Spleen (tissue), 11 donors: ENCODE data around the gene GYS1. TPM values are rescaled to one million over a fixed set of nuclear protein-coding genes. Genes with fewer than 3 reads are reported as not detected.

Source experiments
- DNase-seq: peaks from one replicate; pipeline ENCODE4 v3.0.0-alpha.2; 2020
- H3K27ac ChIP-seq, 8 donors: fragments of 200-600 bp; sonication (generic) in 7 of 8; 1 replicate in 4 of 8; 2 replicates in 4 of 8; pipeline versions ENCODE4 v1.5.0 to v1.8.0; 2016 to 2021; ENCODE audit warnings: inconsistent platforms in 4 of 8, mild to moderate bottlenecking in 4 of 8, moderate library complexity in 1 of 8
- H3K27me3 ChIP-seq, 7 donors: fragments of 200-600 bp; sonication (generic) in 6 of 7; replicated peaks in 1 of 7; 1 replicate in 4 of 7; 2 replicates in 3 of 7; pipeline versions ENCODE4 v1.5.0 to v1.8.0; 2016 to 2021; ENCODE audit warnings: inconsistent platforms in 3 of 7, mild to moderate bottlenecking in 1 of 7
- H3K36me3 ChIP-seq, 6 donors: fragments of 200-600 bp; sonication (generic) in 5 of 6; 1 replicate in 4 of 6; 2 replicates in 2 of 6; pipeline versions ENCODE4 v1.5.0 to v1.8.0; 2016 to 2021; ENCODE audit warnings: inconsistent platforms in 2 of 6
- H3K4me1 ChIP-seq, 6 donors: fragments of 200-600 bp; sonication (generic) in 5 of 6; 1 replicate in 3 of 6; 2 replicates in 3 of 6; pipeline versions ENCODE4 v1.5.0 to v1.8.0; 2016 to 2021; ENCODE audit warnings: inconsistent platforms in 3 of 6
- H3K4me3 ChIP-seq, 8 donors: fragments of 200-600 bp; sonication (generic) in 7 of 8; 1 replicate in 4 of 8; 2 replicates in 4 of 8; pipeline versions ENCODE4 v1.5.0 to v1.8.0; 2016 to 2021; ENCODE audit warnings: inconsistent platforms in 4 of 8, mild to moderate bottlenecking in 4 of 8, moderate library complexity in 2 of 8
- H3K9me3 ChIP-seq, 8 donors: fragments of 200-600 bp; sonication (generic) in 7 of 8; 1 replicate in 4 of 8; 2 replicates in 4 of 8; pipeline versions ENCODE4 v1.5.0 to v1.8.0; 2016 to 2021; ENCODE audit warnings: inconsistent platforms in 4 of 8
- POLR2A ChIP-seq, 3 donors: fragments of 450-650 bp; IDR thresholded peaks; one replicate each; pipeline ENCODE4 v1.5.1; 2017; ENCODE audit warnings: antibody characterized with exemption in 3 of 3, mild to moderate bottlenecking in 1 of 3
- POLR2AphosphoS5 ChIP-seq, 3 donors: sonication (generic); formaldehyde crosslinking; IDR thresholded peaks; one replicate each; pipeline ENCODE4 v1.5.1; 2017; ENCODE audit warnings: antibody characterized with exemption in 3 of 3
- WGBS, 5 donors: extraction: QIAGEN DNeasy Blood & Tissue Kit in 3 of 5; methylation state at CpG; one replicate each; pipeline versions ENCODE4 v1.1.5 to v1.1.7; 2013 to 2018; 5-methylcytosine and 5-hydroxymethylcytosine counted together
- intact Hi-C: fragments of 100-400 bp; cut with DNase I; formaldehyde crosslinking; loops from one replicate; pipeline ENCODE4 v1.15.0; 2023; ENCODE audit warnings: low total_unique reads
- polyA plus RNA-seq, 3 donors: library from polyadenylated mRNA; stranded (reverse); fragments of 200-250 nt; gene quantifications; one replicate each; pipeline ENCODE4 v1.2.1, GENCODE V29; 2013
- total RNA-seq, 7 donors: library from RNA; depleted of rRNA in 3 of 7; stranded (reverse); fragments of >200 nt in 3 of 7; fragmentation: NEBNext Ultra II Directional in 4 of 7; extraction: Animal tissue kit (Norgen Biotek cat#: 25700) in 4 of 7; gene quantifications; one replicate each; pipeline versions ENCODE4 v1.1.0 to v1.2.1, GENCODE V29; 2016 to 2021
- TF ChIP-seq, protein P1 (sequence below), 11 experiments: fragments of 200-600 bp in 7 of 11; fragments of 450-650 bp in 4 of 11; sonication (generic) in 4 of 11; IDR thresholded peaks in 8 of 11; conservative IDR thresholded peaks in 3 of 11; 1 replicate in 7 of 11; 2 replicates in 4 of 11; pipeline versions ENCODE4 v1.4.0 to v1.8.0; 2016 to 2021; ENCODE audit warnings: antibody characterized with exemption in 11 of 11, inconsistent platforms in 4 of 11, mild to moderate bottlenecking in 1 of 11
- donor health status: healthy with polysubstance abuse.
- donor health status: DM: no; HTN: no; CAD: no; lungs with moderate emphysema.
- donor health status: DM: no; HTN: no; CAD: no.
- donor health status: Bipolar disorder and iron deficiency.
- donor health status: healthy.
- donor health status: DM: no; HTN: no; CAD: no.
- donor health status: DM: yes; HTN: yes; CAD: no.

GYS1 gene
- total and polyA plus RNA-seq, 10 donors = 11.9 to 47.1 (median 30.5) TPM

DNA sequence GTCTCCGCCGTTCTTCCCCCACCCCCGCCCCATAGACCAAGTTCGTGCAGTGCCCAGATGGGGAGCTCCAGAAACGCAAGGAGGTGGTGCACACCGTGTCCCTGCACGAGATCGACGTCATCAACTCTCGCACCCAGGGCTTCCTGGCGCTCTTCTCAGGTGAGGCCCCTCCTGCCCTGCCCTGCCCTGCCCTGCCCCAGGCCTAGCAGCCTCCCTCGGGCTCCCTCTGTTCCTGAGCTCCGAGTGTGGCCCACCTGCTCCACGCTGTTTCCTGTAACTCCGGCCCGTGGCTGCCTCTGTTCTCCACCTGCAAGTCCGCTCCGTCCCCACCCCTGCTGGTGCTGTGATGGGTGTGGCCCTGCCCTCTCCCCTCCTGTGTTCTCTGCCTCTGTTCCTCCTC is 17.3 kb upstream of the GYS1 start:
- no peak for TF ChIP-seq POLR2A (IDR thresholded peaks at IDR 0.05)
- TF ChIP-seq POLR2AphosphoS5 (IDR thresholded peaks at IDR 0.05) = no peak
- TF ChIP-seq, protein P1, sequence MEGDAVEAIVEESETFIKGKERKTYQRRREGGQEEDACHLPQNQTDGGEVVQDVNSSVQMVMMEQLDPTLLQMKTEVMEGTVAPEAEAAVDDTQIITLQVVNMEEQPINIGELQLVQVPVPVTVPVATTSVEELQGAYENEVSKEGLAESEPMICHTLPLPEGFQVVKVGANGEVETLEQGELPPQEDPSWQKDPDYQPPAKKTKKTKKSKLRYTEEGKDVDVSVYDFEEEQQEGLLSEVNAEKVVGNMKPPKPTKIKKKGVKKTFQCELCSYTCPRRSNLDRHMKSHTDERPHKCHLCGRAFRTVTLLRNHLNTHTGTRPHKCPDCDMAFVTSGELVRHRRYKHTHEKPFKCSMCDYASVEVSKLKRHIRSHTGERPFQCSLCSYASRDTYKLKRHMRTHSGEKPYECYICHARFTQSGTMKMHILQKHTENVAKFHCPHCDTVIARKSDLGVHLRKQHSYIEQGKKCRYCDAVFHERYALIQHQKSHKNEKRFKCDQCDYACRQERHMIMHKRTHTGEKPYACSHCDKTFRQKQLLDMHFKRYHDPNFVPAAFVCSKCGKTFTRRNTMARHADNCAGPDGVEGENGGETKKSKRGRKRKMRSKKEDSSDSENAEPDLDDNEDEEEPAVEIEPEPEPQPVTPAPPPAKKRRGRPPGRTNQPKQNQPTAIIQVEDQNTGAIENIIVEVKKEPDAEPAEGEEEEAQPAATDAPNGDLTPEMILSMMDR (IDR thresholded peaks at IDR 0.05 in 8 of 11, conservative IDR thresholded peaks at IDR 0.05 in 3 of 11) = no peak
- Histone ChIP-seq H3K9me3 (no peaks in the 10 kb centered on the region), H3K36me3 (peaks cover 0 to 100% (median 67%) of the 10 kb centered on the region in 6 donors), H3K4me3 (no peak overlapping the region), H3K27ac (no peak overlapping the region), H3K4me1 (no peaks in the 10 kb centered on the region), H3K27me3 (no peaks in the 10 kb centered on the region)
- 90 to 96% (median 93%) methylated on average over 13 to 18 of the region's 18 CpGs for WGBS, 5 donors
- DNase-seq = no peak
- intact Hi-C loops = no loop called here

DNA sequence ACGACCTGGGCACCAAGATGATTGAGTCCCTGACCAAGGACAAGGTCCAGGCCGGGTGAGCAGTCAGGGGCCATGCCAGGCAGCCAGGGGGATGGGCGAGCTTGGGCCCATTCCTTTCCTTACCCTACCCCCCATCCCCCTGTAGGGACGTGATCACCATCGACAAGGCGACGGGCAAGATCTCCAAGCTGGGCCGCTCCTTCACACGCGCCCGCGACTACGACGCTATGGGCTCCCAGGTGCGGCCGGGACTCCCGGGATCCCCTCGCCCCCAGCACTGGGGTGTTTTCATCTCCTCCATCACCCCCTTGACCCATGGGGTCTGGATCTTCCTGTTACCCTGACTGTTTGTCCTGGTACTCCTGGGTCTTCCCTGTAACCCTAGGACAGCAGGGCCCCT is 16.7 kb upstream of the GYS1 start:
- Histone ChIP-seq H3K9me3 (no peaks in the 10 kb centered on the region), H3K27ac (no peak overlapping the region), H3K4me3 (no peak overlapping the region), H3K27me3 (no peaks in the 10 kb centered on the region), H3K36me3 (peaks cover 0 to 100% (median 70%) of the 10 kb centered on the region in 6 donors), H3K4me1 (no peaks in the 10 kb centered on the region)
- peak in 1 of 3 donors; percentile 27 for TF ChIP-seq POLR2AphosphoS5 (IDR thresholded peaks at IDR 0.05)
- no peak for TF ChIP-seq POLR2A (IDR thresholded peaks at IDR 0.05)
- intact Hi-C loops = no loop called here
- 96 to 99% (median 97%) methylated on average over 17 to 18 of the region's 18 CpGs for WGBS, 5 donors
- DNase-seq = no peak

DNA sequence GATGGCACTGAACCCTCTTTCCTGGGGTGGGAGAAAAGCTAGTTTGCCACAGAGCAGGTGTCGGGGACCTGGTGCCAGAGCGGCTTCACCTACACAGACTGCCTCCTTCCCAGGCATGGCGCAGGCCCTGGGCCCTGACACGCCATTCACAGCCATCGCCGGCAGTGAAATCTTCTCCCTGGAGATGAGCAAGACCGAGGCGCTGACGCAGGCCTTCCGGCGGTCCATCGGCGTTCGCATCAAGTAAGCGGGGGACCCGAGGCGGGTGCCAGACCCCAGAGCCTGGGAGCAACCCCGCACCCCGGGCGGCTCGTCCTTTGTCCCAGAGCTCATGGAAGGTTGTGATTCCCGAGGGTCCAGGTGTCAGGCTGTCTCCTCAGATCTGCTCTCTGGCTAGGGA is 13.8 kb upstream of the GYS1 start:
- no peak overlapping the region for H3K4me3 ChIP-seq
- H3K36me3 ChIP-seq = peaks cover 4 to 100% (median 77%) of the 10 kb centered on the region in 6 donors
- WGBS, 5 donors = 91 to 98% (median 97%) methylated on average over 7 to 22 of the region's 22 CpGs
- no peak overlapping the region for H3K27ac ChIP-seq
- TF ChIP-seq, protein P1 (IDR thresholded peaks at IDR 0.05 in 8 of 11, conservative IDR thresholded peaks at IDR 0.05 in 3 of 11) = no peak
- TF ChIP-seq POLR2AphosphoS5 (IDR thresholded peaks at IDR 0.05) (peak in 1 of 3 donors; percentile 6), POLR2A (IDR thresholded peaks at IDR 0.05) (no peak)
- H3K9me3 ChIP-seq = no peaks in the 10 kb centered on the region
- H3K27me3 ChIP-seq = no peaks in the 10 kb centered on the region
- DNase-seq = no peak
- no peaks in the 10 kb centered on the region for H3K4me1 ChIP-seq
- intact Hi-C loops = no loop called here

DNA sequence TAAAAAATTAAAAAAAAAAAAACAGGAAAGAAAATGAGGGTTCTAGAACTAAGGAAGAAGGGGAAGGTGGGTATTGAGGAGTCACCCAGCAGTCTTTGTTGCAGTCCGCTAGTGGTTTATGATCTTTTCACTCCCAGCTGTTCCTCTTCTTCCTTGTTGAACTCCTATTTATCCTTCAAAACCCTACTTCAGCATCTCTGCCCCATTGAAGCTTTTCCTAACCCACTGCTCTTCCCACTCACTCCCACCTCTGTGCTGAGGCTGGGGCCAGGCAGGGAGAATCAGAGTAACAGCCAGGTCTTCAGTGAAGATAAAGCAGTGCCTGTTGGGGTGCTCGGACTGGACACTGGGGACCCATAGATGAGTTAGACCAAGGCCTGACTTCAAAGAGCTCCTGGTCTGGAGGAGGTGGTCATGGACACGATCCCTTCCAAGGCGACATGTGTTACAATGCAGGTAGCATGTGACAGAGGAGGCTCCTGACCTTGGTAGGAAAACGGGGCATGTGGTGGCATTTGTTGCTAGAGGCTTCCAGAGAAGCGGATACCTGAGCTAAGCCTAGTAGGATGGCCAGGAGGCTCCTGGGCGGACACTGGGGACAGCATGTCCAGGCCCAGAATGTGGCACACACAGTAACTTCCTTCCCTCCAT is 12.0 kb upstream of the GYS1 start:
- Histone ChIP-seq H3K4me3 (no peak overlapping the region), H3K36me3 (peaks cover 4 to 100% (median 59%) of the 10 kb centered on the region in 6 donors), H3K4me1 (peaks cover 0 to under 1% (median 0%) of the 10 kb centered on the region in 6 donors), H3K27ac (no peak overlapping the region), H3K27me3 (no peaks in the 10 kb centered on the region), H3K9me3 (no peaks in the 10 kb centered on the region)
- TF ChIP-seq, protein P1 (IDR thresholded peaks at IDR 0.05 in 8 of 11, conservative IDR thresholded peaks at IDR 0.05 in 3 of 11) = no peak
- TF ChIP-seq POLR2A (IDR thresholded peaks at IDR 0.05) = no peak
- TF ChIP-seq POLR2AphosphoS5 (IDR thresholded peaks at IDR 0.05) = no peak
- DNase-seq = no peak
- WGBS, 5 donors = 88 to 98% (median 96%) methylated on average over 7 of the region's 7 CpGs
- intact Hi-C loops = no loop called here
